HG03060 (cell line): ENCODE measurements around the gene LRRC55.

ENCODE experiments used
- ATAC-seq: cut with Tn5 transposase; IDR thresholded peaks from one replicate; pipeline ENCODE4 v1.9.1; 2021; ENCODE audit warnings: low read depth, moderate number of reproducible peaks; ENCODE audit not compliant: unreplicated experiment

The LRRC55 gene, protein sequence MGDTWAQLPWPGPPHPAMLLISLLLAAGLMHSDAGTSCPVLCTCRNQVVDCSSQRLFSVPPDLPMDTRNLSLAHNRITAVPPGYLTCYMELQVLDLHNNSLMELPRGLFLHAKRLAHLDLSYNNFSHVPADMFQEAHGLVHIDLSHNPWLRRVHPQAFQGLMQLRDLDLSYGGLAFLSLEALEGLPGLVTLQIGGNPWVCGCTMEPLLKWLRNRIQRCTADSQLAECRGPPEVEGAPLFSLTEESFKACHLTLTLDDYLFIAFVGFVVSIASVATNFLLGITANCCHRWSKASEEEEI

DNA sequence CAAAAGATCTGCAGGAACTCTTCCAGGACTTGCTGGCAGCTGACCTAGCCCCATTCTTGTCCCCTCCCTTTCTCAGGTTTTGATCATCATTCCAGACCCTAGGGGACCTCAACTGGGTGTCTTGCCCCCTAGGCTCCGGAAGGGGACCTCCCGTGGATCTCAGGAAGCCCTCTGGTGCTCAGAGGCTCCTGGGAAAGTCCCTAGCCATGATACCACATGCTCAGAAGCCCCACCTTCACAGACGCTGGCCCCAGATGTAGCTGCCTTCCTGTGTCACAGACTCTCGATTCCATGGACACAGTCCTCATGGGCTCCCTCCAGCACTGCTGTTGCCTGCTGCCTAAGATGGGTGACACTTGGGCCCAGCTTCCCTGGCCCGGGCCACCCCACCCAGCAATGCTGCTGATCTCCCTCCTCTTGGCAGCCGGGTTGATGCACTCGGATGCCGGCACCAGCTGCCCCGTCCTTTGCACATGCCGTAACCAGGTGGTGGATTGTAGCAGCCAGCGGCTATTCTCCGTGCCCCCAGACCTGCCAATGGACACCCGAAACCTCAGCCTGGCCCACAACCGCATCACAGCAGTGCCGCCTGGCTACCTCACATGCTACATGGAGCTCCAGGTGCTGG, at the start of gene LRRC55:
Gene LRRC55, plus strand, starts transcription at position 276 of the 628 bp plus-strand sequence. Its CDS starts 70 bp downstream, at position 346.
- ATAC-seq, result no peak

DNA sequence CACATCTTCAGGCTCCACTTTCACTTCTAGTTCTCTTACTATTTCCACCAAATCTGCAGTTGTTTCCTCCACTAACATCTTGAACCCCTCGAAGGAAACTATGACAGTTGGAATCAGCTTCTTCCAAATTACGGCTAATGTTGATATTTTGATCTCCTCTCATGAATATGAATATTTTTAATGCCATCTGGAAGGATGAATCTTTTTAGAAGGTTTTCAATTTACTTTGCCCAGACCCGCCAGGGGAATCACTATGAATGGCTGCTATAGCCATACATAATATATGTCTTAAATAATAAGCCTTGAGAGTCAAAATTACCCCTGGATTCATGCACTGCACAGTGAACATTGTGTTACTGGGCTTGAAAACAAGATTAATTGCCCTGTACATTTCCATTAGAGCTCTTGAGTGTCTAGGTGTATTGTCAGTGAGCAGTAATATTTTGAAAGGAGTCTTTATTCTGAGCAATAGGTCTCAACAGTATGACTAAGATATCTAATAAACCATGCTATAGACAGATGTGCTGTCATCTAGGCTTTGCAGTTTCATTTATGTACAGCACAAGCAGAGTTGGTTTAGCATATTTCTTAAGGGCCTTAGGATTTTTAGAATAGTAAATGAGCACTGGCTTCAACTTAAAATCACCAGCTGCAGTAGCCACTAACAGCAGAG, 48.3 kb upstream of the LRRC55 start:
- no peak for ATAC-seq

GRCh38 chr11:57134284-57134683, 47.5 kb upstream of the LRRC55 start:
- no peak for ATAC-seq

GRCh38 chr11:57135020-57135751, 46.6 kb upstream of the LRRC55 start:
- no peak for ATAC-seq

- no peak for ATAC-seq
These were observed 41.2 kb upstream of the LRRC55 start for GRCh38 chr11:57140568-57140967.

DNA sequence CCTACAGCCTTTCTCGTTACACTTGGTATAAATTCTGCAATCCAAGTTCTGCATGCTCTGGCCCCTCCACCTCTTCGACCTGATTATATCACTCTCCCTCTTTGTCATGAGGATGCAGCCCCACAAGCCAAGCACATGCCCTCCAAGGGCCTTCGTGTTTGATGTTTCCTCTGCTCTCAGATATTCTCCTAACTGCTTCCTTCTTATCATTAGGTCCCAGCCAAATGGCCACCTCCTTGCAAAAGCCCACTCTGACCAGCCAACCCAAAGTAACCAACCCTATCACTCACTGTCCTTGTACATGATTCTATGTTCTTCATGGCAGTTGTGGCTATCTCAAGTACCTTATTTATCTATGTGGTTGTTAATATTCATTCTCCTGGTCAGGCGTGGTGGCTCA, 38.3 kb upstream of the LRRC55 start:
- no peak for ATAC-seq

- ATAC-seq, result no peak
These were observed 37.7 kb upstream of the LRRC55 start for GRCh38 chr11:57144075-57144474.

DNA sequence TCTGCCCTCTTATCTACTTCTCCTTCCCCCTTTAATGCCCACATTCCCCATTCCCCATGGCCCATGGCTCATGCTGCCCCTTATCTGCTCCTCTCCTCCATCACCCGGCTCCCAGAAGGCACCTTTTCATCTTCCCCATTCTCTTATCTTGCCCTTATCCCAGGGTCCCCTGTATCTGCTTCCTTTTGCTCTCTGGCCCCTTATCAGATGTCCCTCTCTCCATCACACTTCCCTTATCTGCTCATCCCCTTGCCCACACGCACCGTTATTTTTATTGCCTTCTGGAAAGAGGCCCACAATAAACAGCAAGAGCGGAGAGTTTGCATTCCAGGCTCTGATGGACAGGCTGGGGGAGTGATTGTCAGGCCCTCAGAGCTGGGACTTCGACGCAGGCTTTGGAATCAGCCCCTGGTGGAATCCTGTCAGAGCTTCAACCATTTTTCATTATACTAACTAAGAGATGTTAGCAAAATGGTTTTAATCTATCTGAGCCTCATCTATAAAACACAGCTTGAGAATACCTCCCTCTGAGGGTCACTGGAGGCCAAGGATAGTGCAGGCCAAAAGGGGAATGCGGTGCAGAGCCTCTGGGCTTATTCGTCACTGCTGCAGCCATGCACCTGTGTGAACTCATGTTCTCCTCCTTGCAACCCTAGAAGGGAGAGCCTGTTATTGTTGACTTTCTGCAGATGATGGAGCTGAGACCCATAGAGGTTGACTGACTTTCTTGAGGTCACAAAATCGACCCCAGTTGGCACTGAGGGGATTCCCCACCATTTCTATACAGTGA, 37.0 kb upstream of the LRRC55 start:
- no peak for ATAC-seq

DNA sequence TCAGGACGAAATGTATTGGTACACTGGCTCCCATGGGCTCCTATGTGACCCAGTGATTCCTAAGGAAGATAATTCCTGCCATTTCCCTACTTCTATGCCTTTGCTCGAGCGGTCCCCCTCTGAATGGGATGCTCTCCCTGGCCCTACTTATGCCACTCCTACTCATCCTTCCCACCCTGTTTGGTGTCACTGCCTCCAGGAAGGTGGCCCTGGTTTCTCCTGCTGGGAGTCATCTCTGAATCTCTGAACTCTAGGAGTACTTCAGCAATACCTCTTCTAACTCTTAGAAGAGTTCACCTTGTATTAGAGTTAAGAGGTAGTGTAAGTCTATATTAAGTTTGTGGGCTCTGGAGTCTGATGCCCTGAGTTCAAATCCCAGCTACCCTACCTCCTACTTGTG, 35.5 kb upstream of the LRRC55 start:
- ATAC-seq, result no peak

DNA sequence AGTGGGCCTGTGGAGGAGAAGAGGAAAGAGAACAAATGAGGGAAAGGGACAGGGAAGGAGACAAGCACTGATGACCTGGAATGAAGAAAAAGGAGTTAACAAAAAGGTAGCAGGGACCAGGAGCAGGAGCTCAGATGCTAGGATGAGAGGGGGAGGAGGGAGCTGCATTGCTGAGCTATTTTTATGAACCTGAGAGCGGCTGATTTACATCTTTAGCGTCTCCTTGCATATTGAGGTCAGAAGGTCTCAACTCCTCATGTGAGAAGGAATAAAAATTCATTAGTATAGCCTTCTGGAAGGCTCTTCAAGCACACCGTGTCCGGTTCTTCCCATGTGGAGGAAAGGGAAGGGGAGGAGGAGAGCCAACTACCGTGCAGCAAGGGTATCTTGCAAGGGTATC, 33.1 kb upstream of the LRRC55 start:
- ATAC-seq, result no peak

DNA sequence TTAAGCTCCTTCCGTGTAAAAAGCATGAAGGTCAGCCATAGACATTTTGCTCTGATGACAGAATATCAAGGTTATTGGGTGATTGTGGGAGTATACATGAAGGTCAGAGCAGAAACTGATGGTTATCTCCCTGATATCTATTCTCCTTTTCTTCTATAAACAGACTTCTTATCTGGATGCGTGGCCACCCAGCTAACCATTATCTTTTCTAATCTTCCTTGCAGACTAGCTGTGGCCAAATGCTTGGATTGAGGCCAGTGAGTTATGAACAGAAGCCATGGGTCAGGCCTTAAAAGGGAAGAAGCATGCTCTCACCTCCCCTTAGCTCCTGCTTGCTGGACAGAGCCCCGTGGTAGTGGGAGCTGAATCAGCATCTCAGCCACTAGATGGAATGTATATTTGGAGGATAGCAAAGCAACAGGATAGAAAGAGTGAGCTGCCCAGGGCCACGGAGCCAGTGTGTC, 31.3 kb upstream of the LRRC55 start:
- no peak for ATAC-seq

GRCh38 chr11:57152134-57152533, 29.6 kb upstream of the LRRC55 start:
- ATAC-seq, result no peak

- ATAC-seq, result no peak
These were observed 28.3 kb upstream of the LRRC55 start for GRCh38 chr11:57153448-57153847.

GRCh38 chr11:57154739-57155138, 27.0 kb upstream of the LRRC55 start:
- no peak for ATAC-seq

DNA sequence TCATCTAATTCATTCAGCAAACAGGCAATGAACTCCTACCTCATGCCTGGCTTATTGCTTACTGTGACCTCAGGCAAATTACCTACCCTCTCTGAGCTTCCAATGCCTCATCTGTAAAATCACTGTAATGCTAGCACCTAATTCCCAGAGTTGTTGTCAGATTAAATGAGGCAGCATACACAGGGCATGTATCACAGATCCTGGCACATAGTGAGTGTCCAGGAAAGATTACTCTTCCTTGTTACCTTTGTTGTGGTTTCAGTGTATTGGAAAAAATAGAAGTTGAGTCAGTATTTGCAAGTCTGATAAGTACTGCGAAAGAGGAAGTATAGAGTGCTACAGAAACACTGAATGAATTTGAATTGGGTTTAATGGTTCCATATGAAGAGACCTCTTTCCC, 26.4 kb upstream of the LRRC55 start:
- no peak for ATAC-seq

DNA sequence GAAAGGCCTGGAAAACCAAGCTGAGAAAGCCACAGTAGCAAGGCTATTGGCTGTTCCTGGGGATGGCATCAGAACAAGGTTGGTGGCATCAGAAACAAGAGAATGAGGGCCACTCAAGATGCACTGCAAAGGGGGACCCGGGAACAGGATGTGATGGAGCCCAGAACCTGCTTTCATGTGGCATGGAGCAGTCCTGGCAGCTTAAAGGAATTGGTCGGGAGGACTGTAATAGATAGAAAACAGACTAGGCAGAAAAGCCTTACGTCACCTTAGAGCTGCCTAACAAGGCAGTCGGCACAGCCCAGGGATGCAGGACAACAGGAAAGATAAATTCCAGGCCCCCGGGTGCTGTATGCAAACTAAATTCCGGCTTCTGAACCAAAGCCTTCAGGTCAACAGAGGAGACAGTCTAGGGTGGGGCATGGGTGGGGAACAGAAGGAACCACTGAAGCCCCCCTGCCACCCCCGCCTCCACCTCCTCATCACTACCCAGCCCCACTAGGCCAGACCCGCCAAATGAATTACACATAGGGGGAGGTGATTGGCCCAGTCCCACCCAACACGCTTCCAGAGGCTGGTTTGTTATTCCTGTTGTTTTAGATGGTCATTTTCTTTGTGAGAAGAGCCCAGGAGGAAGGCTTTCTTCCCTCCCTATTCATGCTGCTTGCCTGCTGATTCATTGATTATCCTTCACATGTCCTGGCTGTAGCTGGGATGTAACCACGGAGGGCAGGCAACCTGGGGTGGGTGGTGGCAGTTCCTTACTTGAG, 25.7 kb upstream of the LRRC55 start:
- ATAC-seq, result no peak

DNA sequence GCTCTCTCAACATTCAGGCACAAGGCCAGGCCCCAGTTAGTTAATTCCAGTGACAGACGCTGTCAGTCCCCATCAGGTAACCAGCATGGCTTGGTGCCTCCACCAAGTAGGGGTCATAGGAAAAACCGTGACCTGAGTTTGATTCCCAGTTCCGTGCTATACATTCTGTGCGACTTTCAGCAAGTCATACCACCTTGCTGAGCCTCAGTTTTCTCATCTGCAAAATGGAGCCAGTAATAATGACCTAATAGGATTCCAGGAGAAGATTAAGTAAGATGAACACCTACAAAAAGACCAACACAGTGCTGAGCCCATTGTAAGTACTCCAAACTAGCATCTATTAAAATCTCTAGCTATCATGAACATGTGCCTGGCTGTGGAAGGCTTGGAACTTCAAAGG, 24.8 kb upstream of the LRRC55 start:
- ATAC-seq, result no peak

DNA sequence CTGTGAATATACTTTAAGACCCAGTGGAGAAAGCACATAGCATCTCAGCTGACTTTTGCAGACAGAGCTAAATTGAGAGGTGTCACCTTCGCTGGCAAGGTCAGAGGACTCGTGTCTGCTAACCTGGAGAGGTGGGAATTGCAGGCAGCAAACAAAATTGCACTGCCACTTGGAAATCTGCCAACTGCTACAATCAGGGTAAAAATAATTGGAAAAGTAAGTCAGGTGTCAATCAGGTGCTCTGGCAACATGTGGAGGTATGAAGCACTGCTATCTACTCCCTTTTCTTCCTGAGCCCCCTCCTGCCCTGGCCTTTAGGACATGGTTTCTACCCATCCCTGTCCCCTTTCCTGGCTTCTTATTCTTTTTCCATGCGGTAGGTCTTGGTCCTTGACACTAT, 24.1 kb upstream of the LRRC55 start:
- ATAC-seq, result no peak

DNA sequence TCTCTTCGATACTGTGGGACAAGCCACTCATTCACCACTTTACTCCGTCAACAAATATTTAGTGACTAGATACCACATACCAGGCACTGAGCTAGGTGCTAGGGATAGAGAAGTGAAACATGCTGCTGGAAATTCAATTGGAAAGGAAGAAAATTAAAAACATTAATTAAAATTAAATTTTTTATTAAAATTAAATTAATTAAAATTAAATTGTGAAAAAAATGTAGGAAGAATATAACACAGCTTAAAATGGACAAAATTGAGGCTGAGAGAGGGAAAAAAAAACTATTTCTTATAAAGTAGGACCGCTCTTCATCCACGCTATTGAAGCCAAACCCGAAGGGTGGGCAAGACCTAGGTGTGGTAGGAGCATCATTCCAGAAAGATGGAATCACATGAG, 23.6 kb upstream of the LRRC55 start:
- no peak for ATAC-seq

- ATAC-seq, result no peak
These were observed 23.2 kb upstream of the LRRC55 start for GRCh38 chr11:57158599-57158998.
